Right lobe of liver (tissue), 6 donors: ENCODE results near the gene RPL18. TPM values are rescaled to one million over a fixed set of nuclear protein-coding genes. Genes with fewer than 3 reads are reported as not detected.
"Not testable (repeated sequence)": the region's sequence is repeated elsewhere in the genome, so short reads cannot be mapped to it uniquely, and the experiment has no call there.

ENCODE experiments used
- ATAC-seq, 4 donors: fragments of 200-7000 bp; cut with Tn5 transposase; one replicate each; pipeline ENCODE4 v1.9.1; 2020; ENCODE audit warnings: mild to moderate bottlenecking in 4 of 4, moderate library complexity in 4 of 4
- DNase-seq, 3 donors: peaks; one replicate each; pipeline ENCODE4 v3.0.0-alpha.2; 2020
- H3K27ac ChIP-seq, 3 donors: fragments of 200-600 bp; one replicate each; pipeline ENCODE4 v1.8.0; 2022
- H3K27me3 ChIP-seq, 2 donors: fragments of 200-600 bp; one replicate each; pipeline ENCODE4 v1.8.0; 2022
- H3K36me3 ChIP-seq, 4 donors: fragments of 200-600 bp; sonication (generic) in 1 of 4; one replicate each; pipeline versions ENCODE4 v1.5.1 to v1.8.0; 2017 to 2022; ENCODE audit warnings: control low read depth in 1 of 4
- H3K4me1 ChIP-seq, 4 donors: fragments of 200-600 bp; sonication (generic) in 1 of 4; one replicate each; pipeline versions ENCODE4 v1.5.1 to v1.8.0; 2017 to 2022; ENCODE audit warnings: control low read depth in 1 of 4
- H3K4me3 ChIP-seq, 3 donors: fragments of 200-600 bp; one replicate each; pipeline ENCODE4 v1.8.0; 2022
- H3K9me3 ChIP-seq, 4 donors: fragments of 200-600 bp; sonication (generic) in 1 of 4; one replicate each; pipeline versions ENCODE4 v1.5.1 to v1.8.0; 2017 to 2022; ENCODE audit warnings: control low read depth in 1 of 4
- CTCF ChIP-seq, 4 donors: fragments of 200-600 bp in 3 of 4; fragments of 450-650 bp in 1 of 4; IDR thresholded peaks; one replicate each; pipeline versions ENCODE4 v1.5.1 to v1.8.0; 2016 to 2022; ENCODE audit warnings: antibody characterized with exemption in 4 of 4, mild to moderate bottlenecking in 2 of 4
- POLR2A ChIP-seq: fragments of 450-650 bp; IDR thresholded peaks from one replicate; pipeline ENCODE4 v1.6.1; 2017; ENCODE audit warnings: antibody characterized with exemption, mild to moderate bottlenecking
- WGBS: methylation state at CpG from one replicate; pipeline ENCODE4 v1.1.6; 2018; ENCODE audit warnings: low coverage, low lambda C conversion rate; ENCODE audit not compliant: insufficient coverage; ENCODE audit errors: missing lambda C conversion rate; 5-methylcytosine and 5-hydroxymethylcytosine counted together
- intact Hi-C, 2 donors: fragments of 100-400 bp; cut with DNase I; formaldehyde crosslinking; loops; one replicate each; pipeline versions ENCODE4 v1.11.2 to v1.14.1; 2022
- total RNA-seq, 6 experiments: library from RNA; depleted of rRNA in 2 of 6; stranded (reverse); fragments of >200 nt in 2 of 6; fragmentation: NEBNext Ultra II Directional in 3 of 6; extraction: Animal tissue kit (Norgen Biotek cat#: 25700) in 3 of 6; gene quantifications; one replicate each; pipeline versions ENCODE4 v1.1.0 to v1.2.4, GENCODE V29; 2016 to 2023
- donor health status: DM: no; HTN: yes; CAD: no.
- donor health status: DM: no; HTN: no; CAD: no.
- donor health status: DM: no; HTN: no; CAD: no.
- donor health status: DM: no; HTN: yes; CAD: no.
- donor health status: DM: no; HTN: yes; CAD: no.

The RPL18 gene
- total RNA-seq, 6 experiments from 2014 or later: 355 to 867 (median 385) TPM

GRCh38 chr19:48632692-48633147 lies 13.7 kb upstream of the RPL18 start:
- Histone ChIP-seq H3K27me3 (no peaks in the 10 kb centered on the region), H3K4me1 (peaks cover 0 to 36% (median 17%) of the 10 kb centered on the region in 4 donors), H3K27ac (peak overlapping the region in 2 of 3 donors; percentile 2 to 80), H3K36me3 (no peaks in the 10 kb centered on the region), H3K4me3 (no peak overlapping the region), H3K9me3 (no peaks in the 10 kb centered on the region)
- intact Hi-C loops: no loop called here
- DNase-seq: no peak
- TF ChIP-seq CTCF (IDR thresholded peaks at IDR 0.05): no peak
- no peak for TF ChIP-seq POLR2A
- ATAC-seq: no peak

- DNase-seq, H3K36me3 ChIP-seq, H3K9me3 ChIP-seq, H3K27me3 ChIP-seq, intact Hi-C loops, H3K4me3 ChIP-seq, ATAC-seq: not testable (repeated sequence)
- peaks cover 0 to 40% (median 19%) of the 10 kb centered on the region in 4 donors for H3K4me1 ChIP-seq
- 89% methylated on average over 9 of the region's 11 CpGs for WGBS
- peak overlapping the region in 2 of 3 donors; percentile 2 to 80 for H3K27ac ChIP-seq
Measured at GRCh38 chr19:48632286-48632685, 13.3 kb upstream of the RPL18 start.

GRCh38 chr19:48631225-48631624 lies 12.2 kb upstream of the RPL18 start:
- Histone ChIP-seq H3K4me3 (no peak overlapping the region), H3K27ac (peak overlapping the region in 2 of 3 donors; percentile 50 to 51), H3K4me1 (peaks cover 0 to 48% (median 22%) of the 10 kb centered on the region in 4 donors), H3K27me3 (no peaks in the 10 kb centered on the region), H3K36me3 (no peaks in the 10 kb centered on the region), H3K9me3 (no peaks in the 10 kb centered on the region)
- no peak for ATAC-seq
- intact Hi-C loops: no loop called here
- 25% methylated on average over 1 of the region's 3 CpGs for WGBS
- TF ChIP-seq POLR2A: no peak
- no peak for TF ChIP-seq CTCF (IDR thresholded peaks at IDR 0.05)
- peak in 1 of 3 donors; percentile 50 for DNase-seq

GRCh38 chr19:48630296-48631063 lies 11.5 kb upstream of the RPL18 start:
- 46% methylated on average over 25 of the region's 47 CpGs for WGBS
- TF ChIP-seq CTCF (IDR thresholded peaks at IDR 0.05) (peak in 2 of 4 donors; percentile 5 to 6), POLR2A (no peak)
- ATAC-seq (peak; percentile 1 to 12 (median 4)), DNase-seq (peak; percentile 76 to 87 (median 78))
- peak overlapping the region; percentile 7 to 51 (median 50) for H3K27ac ChIP-seq
- peaks cover 0 to 48% (median 22%) of the 10 kb centered on the region in 4 donors for H3K4me1 ChIP-seq
- no peaks in the 10 kb centered on the region for H3K9me3 ChIP-seq
- intact Hi-C loops: no loop called here
- H3K27me3 ChIP-seq: no peaks in the 10 kb centered on the region
- H3K36me3 ChIP-seq: no peaks in the 10 kb centered on the region
- H3K4me3 ChIP-seq: no peak overlapping the region

- peaks cover 0 to 47% (median 20%) of the 10 kb centered on the region in 4 donors for H3K4me1 ChIP-seq
Measured at GRCh38 chr19:48629599-48630295, 10.8 kb upstream of the RPL18 start.

More at GRCh38 chr19:48629599-48630295, 10.8 kb upstream of the RPL18 start:
- ATAC-seq (peak in 1 of 4 donors; percentile 13), DNase-seq (peak; percentile 44 to 72 (median 62))
- intact Hi-C loops: no loop called here
- no peaks in the 10 kb centered on the region for H3K27me3 ChIP-seq
- H3K36me3 ChIP-seq: no peaks in the 10 kb centered on the region
- no peak overlapping the region for H3K4me3 ChIP-seq
- 33% methylated on average over 9 of the region's 48 CpGs for WGBS
- H3K9me3 ChIP-seq: no peaks in the 10 kb centered on the region
- no peak for TF ChIP-seq CTCF (IDR thresholded peaks at IDR 0.05)
- TF ChIP-seq POLR2A: no peak
- peak overlapping the region; percentile 7 to 51 (median 50) for H3K27ac ChIP-seq
